ENCODE data around the gene ADORA2B. TPM values are rescaled to one million over a fixed set of nuclear protein-coding genes. Genes with fewer than 3 reads are reported as not detected.
"Not testable (repeated sequence)": the region's sequence is repeated elsewhere in the genome, so short reads cannot be mapped to it uniquely, and the experiment has no call there.

Gene ADORA2B
- 0.32 TPM for total RNA-seq (ENCODE audit: unreplicated experiment)
- long read RNA-seq, partial matches to known transcripts: 0 of 1 reads
- long read RNA-seq, other reads (novel, unspliced or antisense): 0 of 1 reads

DNA sequence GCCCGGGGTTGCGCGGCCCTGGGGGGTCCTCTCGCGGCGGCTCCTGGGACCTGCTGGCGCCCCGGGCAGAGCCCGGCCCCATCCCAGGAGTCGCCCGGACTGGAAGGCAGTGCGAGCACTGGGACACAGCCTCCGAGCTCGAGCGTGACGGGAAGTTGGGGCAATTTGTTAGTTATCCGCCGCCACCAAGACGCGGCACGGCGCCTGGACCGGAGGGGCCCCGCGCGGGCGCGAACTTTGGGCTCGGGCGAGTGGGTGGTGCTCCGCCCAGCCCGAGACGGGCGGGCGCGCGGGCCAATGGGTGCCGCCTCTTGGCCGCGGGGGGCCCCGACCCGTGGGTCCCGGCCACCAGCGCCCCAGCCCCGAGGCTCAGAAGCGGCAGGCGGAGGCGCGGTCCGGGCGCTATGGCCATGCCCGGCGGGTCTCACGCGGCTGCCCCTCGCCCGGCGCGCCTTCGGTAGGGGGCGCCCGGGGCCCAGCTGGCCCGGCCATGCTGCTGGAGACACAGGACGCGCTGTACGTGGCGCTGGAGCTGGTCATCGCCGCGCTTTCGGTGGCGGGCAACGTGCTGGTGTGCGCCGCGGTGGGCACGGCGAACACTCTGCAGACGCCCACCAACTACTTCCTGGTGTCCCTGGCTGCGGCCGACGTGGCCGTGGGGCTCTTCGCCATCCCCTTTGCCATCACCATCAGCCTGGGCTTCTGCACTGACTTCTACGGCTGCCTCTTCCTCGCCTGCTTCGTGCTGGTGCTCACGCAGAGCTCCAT lies at the start of gene ADORA2B:
ADORA2B (plus strand) TSS at position 372 of the 768 bp plus-strand sequence; CDS start at position 491, 119 bp downstream.
- no peak within 1 kb of the TSS for H3K27ac Mint-ChIP-seq (ENCODE audit: unreplicated experiment)
- peak within 1 kb of the TSS; percentile 89 for H3K4me3 Mint-ChIP-seq (ENCODE audit: unreplicated experiment)
- no peaks in the 10 kb centered on the region for H3K4me1 Mint-ChIP-seq (ENCODE audit: low read depth, unreplicated experiment)
- TF ChIP-seq, protein P1, sequence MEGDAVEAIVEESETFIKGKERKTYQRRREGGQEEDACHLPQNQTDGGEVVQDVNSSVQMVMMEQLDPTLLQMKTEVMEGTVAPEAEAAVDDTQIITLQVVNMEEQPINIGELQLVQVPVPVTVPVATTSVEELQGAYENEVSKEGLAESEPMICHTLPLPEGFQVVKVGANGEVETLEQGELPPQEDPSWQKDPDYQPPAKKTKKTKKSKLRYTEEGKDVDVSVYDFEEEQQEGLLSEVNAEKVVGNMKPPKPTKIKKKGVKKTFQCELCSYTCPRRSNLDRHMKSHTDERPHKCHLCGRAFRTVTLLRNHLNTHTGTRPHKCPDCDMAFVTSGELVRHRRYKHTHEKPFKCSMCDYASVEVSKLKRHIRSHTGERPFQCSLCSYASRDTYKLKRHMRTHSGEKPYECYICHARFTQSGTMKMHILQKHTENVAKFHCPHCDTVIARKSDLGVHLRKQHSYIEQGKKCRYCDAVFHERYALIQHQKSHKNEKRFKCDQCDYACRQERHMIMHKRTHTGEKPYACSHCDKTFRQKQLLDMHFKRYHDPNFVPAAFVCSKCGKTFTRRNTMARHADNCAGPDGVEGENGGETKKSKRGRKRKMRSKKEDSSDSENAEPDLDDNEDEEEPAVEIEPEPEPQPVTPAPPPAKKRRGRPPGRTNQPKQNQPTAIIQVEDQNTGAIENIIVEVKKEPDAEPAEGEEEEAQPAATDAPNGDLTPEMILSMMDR (IDR thresholded peaks at IDR 0.05; ENCODE audit: partially characterized antibody, unreplicated experiment): peak; percentile 57
- DNase-seq: peak; percentile 82
- peaks cover 15% of the 10 kb centered on the region for H3K27me3 Mint-ChIP-seq (ENCODE audit: unreplicated experiment)
- H3K9me3 Mint-ChIP-seq (ENCODE audit: unreplicated experiment): peaks cover 9% of the 10 kb centered on the region
- peaks cover 2% of the 10 kb centered on the region for H3K36me3 Mint-ChIP-seq (ENCODE audit: unreplicated experiment)

DNA sequence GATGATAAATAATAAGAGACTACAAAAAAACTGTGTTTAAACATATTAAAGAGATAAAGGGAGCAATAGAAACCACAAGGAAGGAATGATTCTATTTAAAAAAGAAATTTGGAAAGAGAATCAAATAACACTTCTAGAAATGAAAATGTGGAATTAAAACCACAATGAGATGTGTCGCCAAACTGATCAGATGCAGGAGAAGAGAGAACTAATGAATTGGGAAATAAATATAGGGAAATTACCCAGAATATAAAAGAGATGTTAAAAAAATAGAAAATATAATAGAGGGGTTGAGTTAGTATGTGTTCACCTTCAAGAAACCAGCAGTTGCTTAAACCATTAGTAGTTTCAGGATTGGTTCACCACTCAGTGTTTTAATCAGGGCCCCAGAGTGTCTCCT lies 48.7 kb upstream of the ADORA2B start:
- DNase-seq: no peak
- H3K36me3 Mint-ChIP-seq (ENCODE audit: unreplicated experiment): no peaks in the 10 kb centered on the region
- no peaks in the 10 kb centered on the region for H3K27me3 Mint-ChIP-seq (ENCODE audit: unreplicated experiment)
- peaks cover 3% of the 10 kb centered on the region for H3K9me3 Mint-ChIP-seq (ENCODE audit: unreplicated experiment)
- H3K4me1 Mint-ChIP-seq (ENCODE audit: low read depth, unreplicated experiment): no peaks in the 10 kb centered on the region
- no peak overlapping the region for H3K27ac Mint-ChIP-seq (ENCODE audit: unreplicated experiment)
- H3K4me3 Mint-ChIP-seq (ENCODE audit: unreplicated experiment): no peak overlapping the region
- TF ChIP-seq, protein P1 (IDR thresholded peaks at IDR 0.05; ENCODE audit: partially characterized antibody, unreplicated experiment): no peak

DNA sequence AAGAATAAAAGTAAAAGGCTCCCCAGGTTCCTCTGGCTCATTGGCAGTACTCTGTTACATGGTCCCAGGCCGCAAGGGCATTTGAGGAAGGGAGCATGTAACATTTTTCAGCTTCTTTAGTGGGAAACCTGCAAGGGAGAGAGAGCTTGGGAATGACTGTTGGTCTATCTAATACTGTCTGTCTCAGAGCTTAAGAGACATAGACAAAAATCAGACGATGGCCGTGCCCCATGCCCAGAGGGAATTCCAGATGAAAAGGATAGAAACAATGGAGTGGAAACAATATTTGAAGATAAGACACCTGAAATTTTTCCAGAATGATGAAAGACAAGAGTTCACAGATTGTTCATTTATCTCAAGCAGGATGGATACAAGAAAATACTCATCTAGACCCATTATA lies 48.1 kb upstream of the ADORA2B start:
- no peaks in the 10 kb centered on the region for H3K27me3 Mint-ChIP-seq (ENCODE audit: unreplicated experiment)
- H3K4me3 Mint-ChIP-seq (ENCODE audit: unreplicated experiment): no peak overlapping the region
- no peak overlapping the region for H3K27ac Mint-ChIP-seq (ENCODE audit: unreplicated experiment)
- DNase-seq: no peak
- no peaks in the 10 kb centered on the region for H3K36me3 Mint-ChIP-seq (ENCODE audit: unreplicated experiment)
- TF ChIP-seq, protein P1 (IDR thresholded peaks at IDR 0.05; ENCODE audit: partially characterized antibody, unreplicated experiment): no peak
- H3K4me1 Mint-ChIP-seq (ENCODE audit: low read depth, unreplicated experiment): no peaks in the 10 kb centered on the region
- H3K9me3 Mint-ChIP-seq (ENCODE audit: unreplicated experiment): peaks cover 3% of the 10 kb centered on the region

DNA sequence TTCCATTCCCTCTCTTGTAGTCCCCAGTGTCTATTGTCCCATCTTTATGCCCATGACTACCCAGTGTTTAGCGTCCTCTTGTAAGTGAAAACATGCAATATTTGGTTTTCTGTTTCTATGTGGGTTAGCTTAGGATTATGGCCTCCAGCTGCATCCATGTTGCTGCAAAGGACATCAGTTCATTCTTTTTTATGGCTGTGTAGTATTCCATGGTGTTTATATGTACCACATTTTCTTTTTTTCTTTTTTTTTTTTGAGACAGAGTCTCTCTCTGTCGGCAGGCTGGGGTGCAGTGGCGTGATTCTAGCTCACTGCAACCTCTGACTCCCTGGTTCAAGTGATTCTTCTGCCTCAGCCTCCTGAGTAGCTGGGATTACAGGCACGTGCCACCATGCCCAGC lies 45.3 kb upstream of the ADORA2B start:
- H3K4me3 Mint-ChIP-seq (ENCODE audit: unreplicated experiment); H3K9me3 Mint-ChIP-seq (ENCODE audit: unreplicated experiment); H3K27ac Mint-ChIP-seq (ENCODE audit: unreplicated experiment): not testable (repeated sequence)

DNA sequence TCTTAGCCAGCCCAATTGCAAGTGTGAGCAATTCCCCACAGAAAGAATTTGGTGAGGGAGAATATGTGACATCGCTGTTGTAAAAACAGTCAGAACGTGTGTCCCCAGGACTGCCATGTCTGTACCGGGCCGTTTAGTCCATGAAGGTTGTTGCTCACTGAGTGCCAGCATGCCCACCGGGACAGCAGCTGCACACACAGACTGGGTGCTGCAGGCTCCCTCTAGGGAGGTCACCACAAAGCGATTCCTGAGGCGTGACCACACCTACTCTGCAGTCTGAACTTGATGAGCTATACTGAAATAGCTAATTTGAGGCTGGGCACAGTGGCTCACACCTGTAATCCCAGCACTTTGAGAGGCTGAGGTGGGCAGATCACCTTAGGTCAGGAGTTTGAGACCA lies 44.1 kb upstream of the ADORA2B start:
- H3K27ac Mint-ChIP-seq (ENCODE audit: unreplicated experiment): no peak overlapping the region
- H3K4me3 Mint-ChIP-seq (ENCODE audit: unreplicated experiment): no peak overlapping the region
- TF ChIP-seq, protein P1 (IDR thresholded peaks at IDR 0.05; ENCODE audit: partially characterized antibody, unreplicated experiment): no peak
- H3K4me1 Mint-ChIP-seq (ENCODE audit: low read depth, unreplicated experiment): no peaks in the 10 kb centered on the region
- no peaks in the 10 kb centered on the region for H3K36me3 Mint-ChIP-seq (ENCODE audit: unreplicated experiment)
- DNase-seq: no peak
- H3K27me3 Mint-ChIP-seq (ENCODE audit: unreplicated experiment): no peaks in the 10 kb centered on the region
- peaks cover 3% of the 10 kb centered on the region for H3K9me3 Mint-ChIP-seq (ENCODE audit: unreplicated experiment)

More for the DNA sequence above, 45.3 kb upstream of the ADORA2B start:
- H3K27me3 Mint-ChIP-seq (ENCODE audit: unreplicated experiment); H3K36me3 Mint-ChIP-seq (ENCODE audit: unreplicated experiment); H3K4me1 Mint-ChIP-seq (ENCODE audit: low read depth, unreplicated experiment); DNase-seq: not testable (repeated sequence)

DNA sequence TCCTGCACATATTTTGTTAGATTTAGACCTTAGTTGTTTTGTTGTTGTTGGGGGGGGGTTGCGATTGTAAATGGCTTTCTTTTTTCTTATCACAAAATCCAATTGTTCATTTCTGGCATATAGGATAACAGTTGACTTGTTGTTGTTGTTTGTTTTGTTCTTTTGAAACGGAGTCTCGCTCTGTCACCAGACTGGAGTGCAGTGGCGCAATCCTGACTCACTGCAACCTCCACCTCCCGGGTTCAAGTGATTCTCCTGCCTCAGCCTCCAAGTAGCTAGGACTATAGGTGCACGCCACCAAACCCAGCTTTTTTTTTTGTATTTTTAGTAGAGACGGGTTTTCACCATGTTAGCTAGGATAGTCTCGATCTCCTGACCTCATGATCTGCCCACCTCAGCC lies 39.7 kb upstream of the ADORA2B start:
- not testable (repeated sequence) for H3K27me3 Mint-ChIP-seq (ENCODE audit: unreplicated experiment); H3K27ac Mint-ChIP-seq (ENCODE audit: unreplicated experiment)

More for the DNA sequence above, 39.7 kb upstream of the ADORA2B start:
- not testable (repeated sequence) for H3K36me3 Mint-ChIP-seq (ENCODE audit: unreplicated experiment); H3K9me3 Mint-ChIP-seq (ENCODE audit: unreplicated experiment); H3K4me1 Mint-ChIP-seq (ENCODE audit: low read depth, unreplicated experiment); DNase-seq; H3K4me3 Mint-ChIP-seq (ENCODE audit: unreplicated experiment)

Measured in glutamatergic neuron (in vitro differentiated cells).